D721Med (cell line): ENCODE data around the gene CCDC184.

Experiments
- DNase-seq: peaks from one replicate; pipeline ENCODE4 v3.0.0; 2011; ENCODE audit warnings: low spot score; ENCODE audit not compliant: insufficient read length
- FAIRE-seq: peaks from 2 replicates; lab custom pipeline; 2011; peaks lifted over from hg19 to GRCh38; lab: Jason Lieb, UNC
- CTCF ChIP-seq: IDR thresholded peaks from 2 replicates; pipeline ENCODE4 v1.5.1; 2012; ENCODE audit warnings: mild to moderate bottlenecking, control low read depth; ENCODE audit not compliant: insufficient read depth; ENCODE audit errors: missing control alignments

CCDC184 gene

DNA sequence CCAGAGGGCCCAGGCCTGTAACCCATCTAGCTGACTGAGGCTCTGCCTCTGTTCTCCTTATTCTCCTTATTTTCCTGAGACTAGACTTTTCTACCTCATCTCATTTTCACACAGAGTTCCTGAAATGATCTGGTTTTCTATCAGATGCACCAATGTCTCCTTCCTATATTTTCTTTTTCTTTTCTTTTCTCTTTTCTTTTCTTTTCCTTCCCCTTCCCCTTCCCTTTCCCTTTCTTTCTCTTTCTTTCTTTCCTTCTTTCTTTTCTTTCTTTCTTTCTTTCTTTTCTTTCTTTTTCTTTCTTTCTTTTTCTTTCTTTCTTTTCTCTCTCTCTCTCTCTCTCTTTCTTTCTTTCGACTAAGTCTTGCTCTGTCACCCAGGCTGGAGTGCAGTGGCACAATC, 3.0 kb upstream of the CCDC184 start:
- no peak for FAIRE-seq
- TF ChIP-seq CTCF = no peak
- no peak for DNase-seq

DNA sequence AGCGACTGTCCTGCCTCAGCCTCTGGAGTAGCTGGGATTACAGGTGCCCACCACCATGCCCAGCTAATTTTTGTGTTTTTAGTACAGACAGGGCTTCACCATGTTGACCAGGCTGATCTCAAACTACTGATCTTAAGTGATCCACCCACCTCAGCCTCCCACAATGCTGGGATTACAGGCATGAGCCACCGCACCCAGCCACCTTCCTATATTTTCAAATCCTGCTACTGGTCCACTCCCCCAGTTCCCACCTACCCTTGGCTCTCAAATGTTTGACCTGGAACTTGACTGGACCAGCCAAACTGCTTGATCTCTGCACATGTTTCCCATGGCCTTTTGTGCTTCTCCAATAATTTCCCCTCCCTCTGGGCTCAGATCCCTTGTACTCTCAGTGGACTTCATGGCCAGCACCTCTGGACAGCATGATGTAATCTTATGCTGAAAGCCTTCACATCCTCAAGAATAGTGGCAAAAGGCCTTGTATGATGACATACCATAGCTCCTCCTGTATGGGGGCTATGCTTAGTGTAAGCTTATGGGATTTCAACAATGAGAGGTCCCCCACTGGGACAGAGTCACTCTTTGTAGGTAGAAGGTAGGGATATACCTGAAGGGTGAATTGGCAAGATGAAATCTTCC, 2.5 kb upstream of the CCDC184 start:
- DNase-seq = no peak
- no peak for FAIRE-seq
- no peak for TF ChIP-seq CTCF

- DNase-seq = no peak
- no peak for TF ChIP-seq CTCF
- no peak for FAIRE-seq
Observed at GRCh38 chr12:48182631-48183030, 813 bp upstream of the CCDC184 start.

DNA sequence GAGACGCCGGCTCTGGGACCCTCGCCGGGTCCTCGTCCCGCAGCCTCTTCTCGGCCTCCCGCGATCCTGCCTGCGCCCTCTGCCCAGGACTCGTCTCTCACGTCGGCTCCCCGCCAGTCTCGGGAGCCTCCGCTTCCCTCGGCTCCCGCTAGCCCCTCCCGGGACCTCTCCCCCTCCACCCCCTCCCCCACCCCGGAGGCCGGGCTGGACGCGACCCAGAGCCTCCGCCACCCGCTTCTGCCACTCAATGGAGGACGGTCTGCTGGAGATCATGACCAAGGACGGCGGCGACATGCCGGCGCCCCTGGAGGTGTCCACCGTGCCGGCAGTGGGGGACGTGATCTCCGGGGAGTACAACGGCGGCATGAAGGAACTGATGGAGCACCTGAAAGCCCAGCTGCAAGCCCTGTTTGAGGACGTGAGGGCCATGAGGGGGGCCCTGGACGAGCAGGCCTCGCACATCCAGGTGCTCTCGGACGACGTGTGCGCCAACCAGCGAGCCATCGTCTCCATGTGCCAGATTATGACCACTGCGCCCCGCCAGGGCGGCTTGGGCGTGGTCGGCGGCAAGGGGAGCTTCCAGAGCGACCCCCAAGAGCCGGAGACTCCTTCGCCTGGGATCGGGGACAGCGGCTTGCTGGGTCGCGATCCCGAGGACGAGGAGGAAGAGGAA, 568 bp downstream of the CCDC184 start:
- no peak for TF ChIP-seq CTCF
- FAIRE-seq (no peak), DNase-seq (no peak)

DNA sequence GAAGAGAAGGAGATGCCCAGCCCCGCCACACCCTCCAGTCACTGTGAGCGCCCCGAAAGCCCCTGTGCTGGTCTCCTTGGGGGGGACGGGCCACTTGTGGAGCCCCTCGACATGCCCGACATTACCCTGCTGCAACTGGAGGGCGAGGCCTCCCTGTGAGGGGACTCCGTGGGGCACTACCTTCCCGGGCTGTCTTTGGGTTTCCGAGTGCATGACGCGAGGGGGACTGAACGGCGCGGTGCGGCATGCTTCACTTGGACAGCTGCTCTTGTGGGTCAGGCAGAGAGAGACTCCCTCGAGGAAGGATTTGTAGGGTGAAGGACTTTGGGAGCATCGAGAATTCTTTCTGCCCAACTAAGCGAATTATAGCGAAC, 1.1 kb downstream of the CCDC184 start:
- FAIRE-seq = no peak
- DNase-seq = no peak
- TF ChIP-seq CTCF = no peak

GRCh38 chr12:48185181-48185919, 1.9 kb downstream of the CCDC184 start:
- no peak for TF ChIP-seq CTCF
- no peak for DNase-seq
- no peak for FAIRE-seq
